NCI-H460 (cell line): ENCODE data around the gene TMEM87B. TPM values are rescaled to one million over a fixed set of nuclear protein-coding genes. Genes with fewer than 3 reads are reported as not detected.

ENCODE experiments used
- DNase-seq: peaks from one replicate; pipeline ENCODE4 v3.0.0-alpha.2; 2016; ENCODE audit warnings: low read depth; ENCODE audit errors: extremely low read depth
- total RNA-seq: library from RNA; depleted of rRNA; stranded (reverse); fragments of >200 nt; shearing (Covaris generic); gene quantifications from 2 replicates; pipeline ENCODE4 v1.2.3, GENCODE V29; 2014

Gene TMEM87B
- total RNA-seq, 1 experiment from 2014 or later: 17.6 TPM

GRCh38 chr2:112148477-112148876 is 93.4 kb downstream of the TMEM87B start:
- no peak for DNase-seq

GRCh38 chr2:112149194-112149593 is 94.1 kb downstream of the TMEM87B start:
- DNase-seq: no peak

- DNase-seq: no peak
These were observed 94.9 kb downstream of the TMEM87B start for GRCh38 chr2:112149866-112150435.

GRCh38 chr2:112150447-112150846 is 95.4 kb downstream of the TMEM87B start:
- DNase-seq: no peak

GRCh38 chr2:112150851-112151250 is 95.8 kb downstream of the TMEM87B start:
- DNase-seq: no peak

- DNase-seq: no peak
These were observed 96.2 kb downstream of the TMEM87B start for GRCh38 chr2:112151271-112151670.

GRCh38 chr2:112151701-112152440 is 96.8 kb downstream of the TMEM87B start:
- no peak for DNase-seq

- no peak for DNase-seq
These were observed 97.6 kb downstream of the TMEM87B start for GRCh38 chr2:112152476-112153178.

- DNase-seq: no peak
These were observed 98.1 kb downstream of the TMEM87B start for GRCh38 chr2:112153179-112153490.

GRCh38 chr2:112153501-112153900 is 98.4 kb downstream of the TMEM87B start:
- no peak for DNase-seq

- DNase-seq: no peak
These were observed 99.4 kb downstream of the TMEM87B start for GRCh38 chr2:112154246-112155117.

- DNase-seq: no peak
These were observed 100.5 kb downstream of the TMEM87B start for GRCh38 chr2:112155331-112156151.

- no peak for DNase-seq
These were observed 101.3 kb downstream of the TMEM87B start for GRCh38 chr2:112156152-112156986.

- DNase-seq: no peak
These were observed 102.4 kb downstream of the TMEM87B start for GRCh38 chr2:112157472-112157871.

- DNase-seq: no peak
These were observed 104.4 kb downstream of the TMEM87B start for GRCh38 chr2:112159454-112159921.

- no peak for DNase-seq
These were observed 105.5 kb downstream of the TMEM87B start for GRCh38 chr2:112160283-112161250.

GRCh38 chr2:112161431-112162145 is 106.5 kb downstream of the TMEM87B start:
- no peak for DNase-seq
